Measurements from ENCODE around the gene SGF29. TPM values are rescaled to one million over a fixed set of nuclear protein-coding genes. Genes with fewer than 3 reads are reported as not detected.
"Not testable (repeated sequence)": the region's sequence is repeated elsewhere in the genome, so short reads cannot be mapped to it uniquely, and the experiment has no call there.

Gene SGF29
- total RNA-seq, 6 experiments from 2014 or later = 14.5 to 17.9 (median 15.4) TPM

DNA sequence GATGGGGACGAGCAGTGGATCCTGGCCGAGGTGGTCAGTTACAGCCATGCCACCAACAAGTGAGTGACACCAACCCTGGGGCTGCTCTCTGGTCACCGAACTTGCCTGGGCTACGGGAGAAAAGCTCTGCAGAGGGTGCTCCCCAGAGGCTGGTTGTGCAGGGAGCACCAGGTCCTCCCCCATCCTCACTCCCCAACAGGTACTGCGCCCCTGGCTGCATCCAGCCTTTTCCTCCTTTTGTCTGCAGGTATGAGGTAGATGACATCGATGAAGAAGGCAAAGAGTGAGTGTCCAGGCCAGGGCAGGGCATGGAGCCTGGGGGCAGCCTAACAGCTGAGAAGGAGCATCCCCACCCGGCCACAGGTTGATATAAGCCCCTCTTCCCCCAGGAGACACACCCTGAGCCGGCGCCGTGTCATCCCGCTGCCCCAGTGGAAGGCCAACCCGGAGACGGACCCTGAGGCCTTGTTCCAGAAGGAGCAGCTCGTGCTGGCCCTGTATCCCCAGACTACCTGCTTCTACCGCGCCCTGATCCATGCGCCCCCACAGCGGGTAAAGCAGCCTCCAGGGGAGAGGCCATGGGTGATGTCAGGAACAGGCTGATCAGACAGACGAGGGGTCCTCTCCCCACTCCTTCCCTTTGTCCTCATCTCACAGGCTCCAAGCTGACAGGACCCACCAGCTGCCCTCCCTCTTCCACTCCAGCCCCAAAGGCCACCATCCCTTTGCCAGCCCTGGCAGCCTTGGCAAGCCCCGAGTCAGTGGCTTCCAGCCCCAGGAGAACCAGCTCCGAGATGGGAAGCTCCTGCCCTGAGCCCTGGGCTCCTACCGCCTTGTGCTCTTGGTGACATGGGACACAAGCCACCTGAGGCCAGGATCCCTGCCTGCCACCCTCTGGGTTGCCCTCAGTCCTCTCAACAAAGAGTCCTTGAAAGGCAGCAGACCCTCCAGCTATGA lies 36.9 kb downstream of the SGF29 start:
- H3K4me1 ChIP-seq = peaks cover 0 to 5% (median 0%) of the 10 kb centered on the region in 4 donors
- peaks cover 0 to 45% (median 17%) of the 10 kb centered on the region in 4 donors for H3K36me3 ChIP-seq
- no peak overlapping the region for H3K27ac ChIP-seq
- ATAC-seq (no peak), DNase-seq (no peak)
- H3K4me3 ChIP-seq = no peak overlapping the region
- H3K27me3 ChIP-seq = no peaks in the 10 kb centered on the region
- TF ChIP-seq, protein P1, sequence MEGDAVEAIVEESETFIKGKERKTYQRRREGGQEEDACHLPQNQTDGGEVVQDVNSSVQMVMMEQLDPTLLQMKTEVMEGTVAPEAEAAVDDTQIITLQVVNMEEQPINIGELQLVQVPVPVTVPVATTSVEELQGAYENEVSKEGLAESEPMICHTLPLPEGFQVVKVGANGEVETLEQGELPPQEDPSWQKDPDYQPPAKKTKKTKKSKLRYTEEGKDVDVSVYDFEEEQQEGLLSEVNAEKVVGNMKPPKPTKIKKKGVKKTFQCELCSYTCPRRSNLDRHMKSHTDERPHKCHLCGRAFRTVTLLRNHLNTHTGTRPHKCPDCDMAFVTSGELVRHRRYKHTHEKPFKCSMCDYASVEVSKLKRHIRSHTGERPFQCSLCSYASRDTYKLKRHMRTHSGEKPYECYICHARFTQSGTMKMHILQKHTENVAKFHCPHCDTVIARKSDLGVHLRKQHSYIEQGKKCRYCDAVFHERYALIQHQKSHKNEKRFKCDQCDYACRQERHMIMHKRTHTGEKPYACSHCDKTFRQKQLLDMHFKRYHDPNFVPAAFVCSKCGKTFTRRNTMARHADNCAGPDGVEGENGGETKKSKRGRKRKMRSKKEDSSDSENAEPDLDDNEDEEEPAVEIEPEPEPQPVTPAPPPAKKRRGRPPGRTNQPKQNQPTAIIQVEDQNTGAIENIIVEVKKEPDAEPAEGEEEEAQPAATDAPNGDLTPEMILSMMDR (IDR thresholded peaks at IDR 0.05) = no peak
- no peak for TF ChIP-seq POLR2A (IDR thresholded peaks at IDR 0.05)
- intact Hi-C loops (cut with DNase I) = no loop called here
- H3K9me3 ChIP-seq = no peaks in the 10 kb centered on the region
- WGBS (ENCODE audit: insufficient coverage, low coverage, low lambda C conversion rate, missing lambda C conversion rate) = 80% methylated on average over 1 of the region's 22 CpGs

DNA sequence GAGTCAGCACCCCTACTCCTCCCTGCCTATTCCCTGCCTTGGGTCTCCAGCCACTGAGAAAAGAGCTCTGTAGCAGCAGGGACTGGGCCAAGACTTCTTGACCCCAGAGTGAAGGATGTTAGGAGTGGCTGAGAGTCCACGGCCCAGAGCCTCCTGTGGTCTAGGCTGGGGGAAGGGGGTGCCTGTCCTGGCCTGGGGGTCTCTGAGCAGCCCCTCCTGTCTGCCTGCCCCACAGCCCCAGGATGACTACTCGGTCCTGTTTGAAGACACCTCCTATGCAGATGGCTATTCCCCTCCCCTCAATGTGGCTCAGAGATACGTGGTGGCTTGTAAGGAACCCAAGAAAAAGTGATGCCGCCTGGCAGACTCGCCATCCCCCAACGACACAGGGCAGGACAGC lies 37.6 kb downstream of the SGF29 start:
- WGBS (ENCODE audit: insufficient coverage, low coverage, low lambda C conversion rate, missing lambda C conversion rate) = 83% methylated on average over 1 of the region's 6 CpGs

DNA sequence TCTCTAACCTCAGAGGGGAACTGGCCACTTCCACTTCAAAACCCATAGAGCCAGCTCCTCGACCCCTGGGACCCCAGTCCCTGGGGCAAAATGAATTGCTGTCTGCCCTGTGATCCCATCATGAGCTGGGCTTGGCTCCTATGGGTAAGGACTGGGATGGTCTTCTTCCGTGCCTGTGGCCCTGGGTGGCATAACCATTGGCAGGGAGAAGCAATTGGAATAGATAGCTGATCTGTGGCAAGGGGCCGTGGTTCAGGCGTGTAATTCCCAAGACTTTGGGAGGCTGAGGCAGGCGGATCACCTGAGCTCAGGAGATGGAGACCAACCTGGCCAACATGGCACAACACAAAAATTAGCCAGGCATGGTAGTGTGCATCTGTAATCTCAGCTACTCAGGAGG lies 38.8 kb downstream of the SGF29 start:
- intact Hi-C loops (cut with DNase I) = no loop called here
- Histone ChIP-seq H3K4me3 (no peak overlapping the region), H3K4me1 (peaks cover 0 to 10% (median 2%) of the 10 kb centered on the region in 4 donors), H3K27ac (no peak overlapping the region), H3K9me3 (no peaks in the 10 kb centered on the region), H3K27me3 (no peaks in the 10 kb centered on the region), H3K36me3 (peaks cover 0 to 38% (median 15%) of the 10 kb centered on the region in 4 donors)
- no peak for DNase-seq
- no peak for ATAC-seq
- TF ChIP-seq POLR2A (IDR thresholded peaks at IDR 0.05) = no peak
- TF ChIP-seq, protein P1 (IDR thresholded peaks at IDR 0.05) = no peak
- 100% methylated on average over 3 of the region's 5 CpGs for WGBS (ENCODE audit: insufficient coverage, low coverage, low lambda C conversion rate, missing lambda C conversion rate)

More for the DNA sequence above, 37.6 kb downstream of the SGF29 start:
- Histone ChIP-seq H3K36me3 (peaks cover 0 to 40% (median 17%) of the 10 kb centered on the region in 4 donors), H3K4me3 (no peak overlapping the region), H3K27ac (no peak overlapping the region), H3K27me3 (no peaks in the 10 kb centered on the region), H3K9me3 (no peaks in the 10 kb centered on the region), H3K4me1 (peaks cover 0 to 5% (median 0%) of the 10 kb centered on the region in 4 donors)
- TF ChIP-seq, protein P1 (IDR thresholded peaks at IDR 0.05) = no peak
- no peak for TF ChIP-seq POLR2A (IDR thresholded peaks at IDR 0.05)
- DNase-seq (peak in 1 of 3 donors; percentile 13), ATAC-seq (no peak)
- intact Hi-C loops (cut with DNase I) = no loop called here

DNA sequence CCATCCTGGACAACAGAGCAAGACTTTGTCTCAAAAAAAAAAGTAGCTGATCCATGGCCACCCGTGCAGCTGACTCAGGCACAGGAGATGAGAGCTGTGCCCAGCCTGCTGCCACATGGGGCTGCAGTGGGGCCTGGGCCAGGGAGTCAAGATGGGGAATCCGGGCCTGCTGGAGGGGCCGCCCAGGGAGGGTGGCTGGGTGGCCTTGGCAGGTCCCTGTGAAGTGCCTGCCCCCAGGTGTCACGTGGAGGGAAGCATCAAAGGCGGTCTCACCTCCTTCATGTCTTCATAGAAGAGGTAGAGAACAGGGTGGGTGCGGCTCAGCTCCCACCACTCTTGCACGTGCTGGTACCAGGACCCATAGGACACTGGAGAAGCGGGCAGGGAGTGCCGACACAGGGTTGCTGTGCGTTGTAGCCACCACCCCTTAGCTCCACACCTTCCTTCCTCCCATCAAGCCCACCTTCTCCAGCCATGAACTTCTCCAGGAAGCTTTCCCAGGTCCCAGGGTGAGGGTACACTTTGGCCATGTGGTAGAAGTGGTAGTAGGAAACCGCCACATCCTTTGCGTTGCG lies 39.3 kb downstream of the SGF29 start:
- Histone ChIP-seq H3K9me3 (no peaks in the 10 kb centered on the region), H3K4me1 (peaks cover 0 to 15% (median 5%) of the 10 kb centered on the region in 4 donors), H3K36me3 (peaks cover 0 to 38% (median 15%) of the 10 kb centered on the region in 4 donors), H3K27me3 (no peaks in the 10 kb centered on the region), H3K27ac (no peak overlapping the region), H3K4me3 (no peak overlapping the region)
- TF ChIP-seq, protein P1 (IDR thresholded peaks at IDR 0.05) = no peak
- no peak for TF ChIP-seq POLR2A (IDR thresholded peaks at IDR 0.05)
- intact Hi-C loops (cut with DNase I) = no loop called here
- no peak for ATAC-seq
- peak in 1 of 3 donors; percentile 46 for DNase-seq
- WGBS (ENCODE audit: insufficient coverage, low coverage, low lambda C conversion rate, missing lambda C conversion rate) = no CpG with 5 or more reads among the region's 13 CpGs

DNA sequence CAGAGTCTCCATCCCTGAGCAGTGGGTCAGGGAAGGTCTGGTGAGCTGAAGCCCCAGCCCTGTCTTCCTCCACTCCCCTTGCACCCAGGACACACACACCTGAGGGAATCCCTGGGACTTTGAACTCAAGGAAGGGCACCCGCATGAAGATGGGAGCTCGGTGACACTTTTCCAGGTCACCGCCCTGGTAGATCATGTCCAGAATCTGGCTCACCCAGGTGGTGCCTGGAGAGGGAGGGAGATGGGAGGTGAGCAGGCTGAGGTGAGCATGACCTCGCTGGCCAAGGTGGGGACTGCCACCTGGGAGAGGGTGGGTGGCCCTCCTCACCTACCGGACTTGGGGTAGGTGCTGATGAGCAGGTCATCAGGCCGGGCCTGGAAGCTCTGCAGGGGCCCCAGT lies 41.7 kb downstream of the SGF29 start:
- H3K27me3 ChIP-seq; ATAC-seq; intact Hi-C loops (cut with DNase I); H3K9me3 ChIP-seq: not testable (repeated sequence)
- DNase-seq = peak in 1 of 3 donors; percentile 54
- H3K27ac ChIP-seq = peak overlapping the region in 1 of 3 donors; percentile 75
- H3K36me3 ChIP-seq = peaks cover 0 to 20% (median 6%) of the 10 kb centered on the region in 4 donors
- H3K4me1 ChIP-seq = peaks cover 0 to 20% (median 6%) of the 10 kb centered on the region in 4 donors
- H3K4me3 ChIP-seq = peak overlapping the region in 2 of 3 donors; percentile 46 to 50
- WGBS (ENCODE audit: insufficient coverage, low coverage, low lambda C conversion rate, missing lambda C conversion rate) = 40% methylated on average over 1 of the region's 6 CpGs
